Neural cell (in vitro differentiated cells): ENCODE measurements around the gene FAT2. TPM values are rescaled to one million over a fixed set of nuclear protein-coding genes. Genes with fewer than 3 reads are reported as not detected.
"Not testable (repeated sequence)": the region's sequence is repeated elsewhere in the genome, so short reads cannot be mapped to it uniquely, and the experiment has no call there.

Experiments
- H2AFZ ChIP-seq: fragments of 200-600, 300-800 bp; sonication (generic), shearing (Covaris generic); 2 replicates; pipeline ENCODE4 v1.6.0; 2014; ENCODE audit warnings: low read depth, mild to moderate bottlenecking, antibody characterized with exemption, low read length, moderate library complexity
- H3F3A ChIP-seq: fragments of 200-600 bp; shearing (Covaris generic); 2 replicates; pipeline ENCODE4 v1.6.1; 2016; ENCODE audit warnings: mild to moderate bottlenecking, moderate library complexity, mixed read lengths, antibody characterized with exemption, low read length; ENCODE audit not compliant: insufficient read depth, poor library complexity, severe bottlenecking
- H3K27ac ChIP-seq: fragments of 200-600, 300-800 bp; sonication (generic), shearing (Covaris generic); 2 replicates; pipeline ENCODE4 v1.5.1; 2014; ENCODE audit warnings: mild to moderate bottlenecking, low read length, moderate library complexity
- H3K27me3 ChIP-seq: fragments of 300-800, 200-600 bp; sonication (generic), shearing (Covaris generic); 2 replicates; pipeline ENCODE4 v1.6.0; 2014; ENCODE audit warnings: mild to moderate bottlenecking, low read depth, low read length, moderate library complexity; ENCODE audit not compliant: insufficient read depth
- H3K36me3 ChIP-seq: fragments of 300-800, 200-600 bp; sonication (generic), shearing (Covaris generic); 2 replicates; pipeline ENCODE4 v1.5.1; 2014; ENCODE audit warnings: mild to moderate bottlenecking, antibody characterized with exemption, low read length, moderate library complexity; ENCODE audit not compliant: insufficient read depth
- H3K4me2 ChIP-seq: fragments of 300-800, 200-600 bp; sonication (generic), shearing (Covaris generic); 2 replicates; pipeline ENCODE4 v1.6.0; 2014; ENCODE audit warnings: mild to moderate bottlenecking, low read length
- H3K4me3 ChIP-seq: fragments of 300-800, 200-600 bp; sonication (generic), shearing (Covaris generic); 2 replicates; pipeline ENCODE4 v1.5.1; 2014; ENCODE audit warnings: mild to moderate bottlenecking, low read length, moderate library complexity
- H3K79me2 ChIP-seq: fragments of 200-600 bp; shearing (Covaris generic); replicated peaks from 2 replicates; pipeline ENCODE4 v1.6.0; 2014; ENCODE audit warnings: mild to moderate bottlenecking, low read length, moderate library complexity; ENCODE audit not compliant: insufficient read depth
- H3K9ac ChIP-seq: fragments of 300-800, 200-600 bp; sonication (generic), shearing (Covaris generic); 2 replicates; pipeline ENCODE4 v1.6.1; 2016; ENCODE audit warnings: mild to moderate bottlenecking, low read length, mixed read lengths
- H3K9me2 ChIP-seq: fragments of 200-600 bp; shearing (Covaris generic); 2 replicates; pipeline ENCODE4 v1.6.1; 2016; ENCODE audit warnings: mild to moderate bottlenecking, low read length, mixed read lengths; ENCODE audit not compliant: insufficient read depth
- H3K9me3 ChIP-seq: fragments of 200-600, 300-800 bp; sonication (generic), shearing (Covaris generic); 2 replicates; pipeline ENCODE4 v1.6.1; 2016; ENCODE audit warnings: mild to moderate bottlenecking, mixed run types, low read length, moderate library complexity, mixed read lengths
- H4K20me1 ChIP-seq: fragments of 200-600 bp; shearing (Covaris generic); 2 replicates; pipeline ENCODE4 v1.6.1; 2016; ENCODE audit warnings: mild to moderate bottlenecking, mixed run types; ENCODE audit not compliant: insufficient read depth
- EP300 ChIP-seq: fragments of 450-650 bp; conservative IDR thresholded peaks from 2 replicates; pipeline ENCODE4 v1.6.1; 2014; ENCODE audit warnings: antibody characterized with exemption, mild to moderate bottlenecking, moderate library complexity; ENCODE audit not compliant: poor library complexity, severe bottlenecking
- EZH2 ChIP-seq: fragments of 200-600, 300-800 bp; shearing (Covaris generic), sonication (generic); IDR thresholded peaks from 2 replicates; pipeline ENCODE4 v1.6.1; 2014; ENCODE audit warnings: antibody characterized with exemption, low read length, borderline replicate concordance, mild to moderate bottlenecking; ENCODE audit not compliant: insufficient read depth, poor library complexity, severe bottlenecking
- MXI1 ChIP-seq: fragments of 450-650 bp; conservative IDR thresholded peaks from 2 replicates; pipeline ENCODE4 v1.6.1; 2014; ENCODE audit warnings: antibody characterized with exemption, mild to moderate bottlenecking; ENCODE audit not compliant: poor library complexity, severe bottlenecking
- POLR2AphosphoS5 ChIP-seq: IDR thresholded peaks from 2 replicates; pipeline ENCODE4 v1.6.1; 2012
- RAD21 ChIP-seq: fragments of 450-650 bp; conservative IDR thresholded peaks from 2 replicates; pipeline ENCODE4 v1.6.1; 2014; ENCODE audit warnings: antibody characterized with exemption, mild to moderate bottlenecking, moderate library complexity
- SMC3 ChIP-seq: fragments of 450-650 bp; conservative IDR thresholded peaks from 2 replicates; pipeline ENCODE4 v1.6.1; 2014; ENCODE audit warnings: antibody characterized with exemption, mild to moderate bottlenecking, moderate library complexity; ENCODE audit not compliant: poor library complexity
- TAF1 ChIP-seq: IDR thresholded peaks from 2 replicates; pipeline ENCODE4 v1.6.1; 2012; ENCODE audit warnings: low read depth
- polyA plus RNA-seq: library from polyadenylated mRNA; depleted of rRNA; stranded (reverse); fragments of >200 nt; gene quantifications from 2 replicates; pipeline ENCODE4 v1.2.3, GENCODE V29; 2014
- TF ChIP-seq, protein P1 (sequence below): fragments of 450-650 bp; IDR thresholded peaks from 2 replicates; pipeline ENCODE4 v1.5.1; 2014; ENCODE audit warnings: antibody characterized with exemption, mild to moderate bottlenecking, moderate library complexity; ENCODE audit not compliant: poor library complexity, severe bottlenecking
- TF ChIP-seq, protein P2 (sequence below): IDR thresholded peaks from 2 replicates; pipeline ENCODE4 v1.6.1; 2012; ENCODE audit warnings: borderline replicate concordance

The FAT2 gene
- polyA plus RNA-seq, 1 donor from 2014 or later: not detected

DNA sequence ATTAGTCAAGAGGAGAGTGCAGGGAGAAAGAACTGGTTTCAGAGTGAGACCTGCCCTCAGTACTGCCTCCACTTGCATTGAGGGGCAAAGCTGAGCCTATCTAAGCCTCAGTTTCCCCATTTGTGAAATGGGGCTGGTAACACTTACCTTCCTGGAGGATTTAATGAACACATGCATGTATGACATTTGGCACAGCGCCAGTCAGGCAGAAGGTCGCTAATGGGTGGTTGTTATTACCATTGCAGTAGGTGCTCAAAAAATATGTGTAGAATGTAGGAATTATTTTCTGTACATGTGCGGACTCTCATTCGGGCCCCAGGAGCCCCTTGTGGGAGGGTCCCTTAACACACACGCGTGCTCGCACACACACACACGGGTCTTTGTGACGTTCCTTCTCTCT lies 10.9 kb downstream of the FAT2 start:
- Histone ChIP-seq H3K27ac (no peak overlapping the region), H3K4me3 (no peak overlapping the region), H2AFZ (no peak overlapping the region), H3K9ac (no peak overlapping the region), H3K4me2 (no peak overlapping the region), H3F3A (no peaks in the 10 kb centered on the region), H3K36me3 (no peaks in the 10 kb centered on the region), H3K79me2 (no peaks in the 10 kb centered on the region), H4K20me1 (no peaks in the 10 kb centered on the region), H3K27me3 (no peaks in the 10 kb centered on the region), H3K9me3 (no peaks in the 10 kb centered on the region), H3K9me2 (no peaks in the 10 kb centered on the region)
- no peak for TF ChIP-seq POLR2AphosphoS5
- no peak for TF ChIP-seq EZH2
- TF ChIP-seq, protein P1, sequence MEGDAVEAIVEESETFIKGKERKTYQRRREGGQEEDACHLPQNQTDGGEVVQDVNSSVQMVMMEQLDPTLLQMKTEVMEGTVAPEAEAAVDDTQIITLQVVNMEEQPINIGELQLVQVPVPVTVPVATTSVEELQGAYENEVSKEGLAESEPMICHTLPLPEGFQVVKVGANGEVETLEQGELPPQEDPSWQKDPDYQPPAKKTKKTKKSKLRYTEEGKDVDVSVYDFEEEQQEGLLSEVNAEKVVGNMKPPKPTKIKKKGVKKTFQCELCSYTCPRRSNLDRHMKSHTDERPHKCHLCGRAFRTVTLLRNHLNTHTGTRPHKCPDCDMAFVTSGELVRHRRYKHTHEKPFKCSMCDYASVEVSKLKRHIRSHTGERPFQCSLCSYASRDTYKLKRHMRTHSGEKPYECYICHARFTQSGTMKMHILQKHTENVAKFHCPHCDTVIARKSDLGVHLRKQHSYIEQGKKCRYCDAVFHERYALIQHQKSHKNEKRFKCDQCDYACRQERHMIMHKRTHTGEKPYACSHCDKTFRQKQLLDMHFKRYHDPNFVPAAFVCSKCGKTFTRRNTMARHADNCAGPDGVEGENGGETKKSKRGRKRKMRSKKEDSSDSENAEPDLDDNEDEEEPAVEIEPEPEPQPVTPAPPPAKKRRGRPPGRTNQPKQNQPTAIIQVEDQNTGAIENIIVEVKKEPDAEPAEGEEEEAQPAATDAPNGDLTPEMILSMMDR: no peak
- no peak for TF ChIP-seq RAD21
- TF ChIP-seq TAF1: no peak
- no peak for TF ChIP-seq SMC3
- no peak for TF ChIP-seq EP300
- no peak for TF ChIP-seq MXI1
- TF ChIP-seq, protein P2, sequence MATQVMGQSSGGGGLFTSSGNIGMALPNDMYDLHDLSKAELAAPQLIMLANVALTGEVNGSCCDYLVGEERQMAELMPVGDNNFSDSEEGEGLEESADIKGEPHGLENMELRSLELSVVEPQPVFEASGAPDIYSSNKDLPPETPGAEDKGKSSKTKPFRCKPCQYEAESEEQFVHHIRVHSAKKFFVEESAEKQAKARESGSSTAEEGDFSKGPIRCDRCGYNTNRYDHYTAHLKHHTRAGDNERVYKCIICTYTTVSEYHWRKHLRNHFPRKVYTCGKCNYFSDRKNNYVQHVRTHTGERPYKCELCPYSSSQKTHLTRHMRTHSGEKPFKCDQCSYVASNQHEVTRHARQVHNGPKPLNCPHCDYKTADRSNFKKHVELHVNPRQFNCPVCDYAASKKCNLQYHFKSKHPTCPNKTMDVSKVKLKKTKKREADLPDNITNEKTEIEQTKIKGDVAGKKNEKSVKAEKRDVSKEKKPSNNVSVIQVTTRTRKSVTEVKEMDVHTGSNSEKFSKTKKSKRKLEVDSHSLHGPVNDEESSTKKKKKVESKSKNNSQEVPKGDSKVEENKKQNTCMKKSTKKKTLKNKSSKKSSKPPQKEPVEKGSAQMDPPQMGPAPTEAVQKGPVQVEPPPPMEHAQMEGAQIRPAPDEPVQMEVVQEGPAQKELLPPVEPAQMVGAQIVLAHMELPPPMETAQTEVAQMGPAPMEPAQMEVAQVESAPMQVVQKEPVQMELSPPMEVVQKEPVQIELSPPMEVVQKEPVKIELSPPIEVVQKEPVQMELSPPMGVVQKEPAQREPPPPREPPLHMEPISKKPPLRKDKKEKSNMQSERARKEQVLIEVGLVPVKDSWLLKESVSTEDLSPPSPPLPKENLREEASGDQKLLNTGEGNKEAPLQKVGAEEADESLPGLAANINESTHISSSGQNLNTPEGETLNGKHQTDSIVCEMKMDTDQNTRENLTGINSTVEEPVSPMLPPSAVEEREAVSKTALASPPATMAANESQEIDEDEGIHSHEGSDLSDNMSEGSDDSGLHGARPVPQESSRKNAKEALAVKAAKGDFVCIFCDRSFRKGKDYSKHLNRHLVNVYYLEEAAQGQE: no peak

DNA sequence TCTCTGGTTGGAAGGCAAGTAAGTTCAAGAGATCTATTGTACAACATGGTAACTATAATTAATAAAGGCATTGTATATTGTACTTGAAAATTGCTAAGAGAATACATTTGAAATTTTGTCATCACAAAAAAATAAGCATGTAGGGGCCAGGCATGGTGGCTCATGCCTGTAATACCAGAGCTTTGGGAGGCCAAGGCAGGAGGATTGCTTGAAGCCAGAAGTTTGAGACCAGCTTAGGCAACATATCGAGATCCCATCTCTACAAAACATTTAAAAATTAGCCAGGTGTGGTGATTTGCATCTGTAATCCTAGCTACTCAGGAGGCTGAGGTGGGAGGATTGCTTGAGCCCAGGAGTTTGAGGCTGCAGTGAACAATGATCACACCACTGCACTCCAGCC lies 12.0 kb downstream of the FAT2 start:
- not testable (repeated sequence) for H3K4me2 ChIP-seq, H2AFZ ChIP-seq, H3K27ac ChIP-seq, H3K9me2 ChIP-seq, H4K20me1 ChIP-seq, H3K9ac ChIP-seq, H3K27me3 ChIP-seq, H3K9me3 ChIP-seq, H3K36me3 ChIP-seq, H3K4me3 ChIP-seq, H3K79me2 ChIP-seq, H3F3A ChIP-seq

DNA sequence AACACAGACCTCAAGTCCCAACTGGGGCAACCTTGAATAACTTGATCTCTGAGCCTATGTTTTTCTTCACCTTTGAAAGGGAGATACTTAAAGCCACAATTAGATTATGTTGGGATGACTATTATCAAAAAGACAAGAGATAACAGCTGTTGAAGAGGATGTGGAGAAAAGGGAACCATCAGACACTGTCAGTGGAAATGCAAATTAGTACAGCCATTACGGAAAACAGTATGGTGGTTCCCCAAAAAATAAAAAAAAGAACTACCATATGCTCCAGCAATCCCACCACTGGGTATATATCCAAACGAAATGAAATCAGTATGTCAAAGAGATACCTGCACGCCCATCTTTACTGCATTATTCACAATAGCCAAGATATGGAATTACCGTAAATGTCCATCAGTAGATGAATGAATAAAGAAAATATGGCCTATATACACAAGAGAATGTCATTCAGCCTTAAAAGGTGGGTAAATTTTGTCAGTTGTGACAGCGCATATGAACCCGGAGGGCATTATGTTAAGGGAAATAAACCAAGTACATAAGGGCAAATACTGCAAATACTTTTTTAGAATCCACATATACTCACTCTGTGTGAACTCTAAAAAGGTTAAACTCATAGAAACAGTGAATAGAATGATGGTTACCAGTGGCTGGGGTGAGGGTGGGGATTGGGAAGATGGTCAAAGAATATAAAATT lies 12.7 kb downstream of the FAT2 start:
- H3K9ac ChIP-seq: no peak overlapping the region
- TF ChIP-seq, protein P1: no peak
- TF ChIP-seq, protein P2: no peak
- no peaks in the 10 kb centered on the region for H4K20me1 ChIP-seq
- H3K9me3 ChIP-seq: no peaks in the 10 kb centered on the region
- H3K27ac ChIP-seq: no peak overlapping the region
- H2AFZ ChIP-seq: no peak overlapping the region
- no peak overlapping the region for H3K4me3 ChIP-seq
- no peak overlapping the region for H3K4me2 ChIP-seq
- H3K36me3 ChIP-seq: no peaks in the 10 kb centered on the region
- H3K9me2 ChIP-seq: no peaks in the 10 kb centered on the region
- H3F3A ChIP-seq: no peaks in the 10 kb centered on the region
- H3K79me2 ChIP-seq: no peaks in the 10 kb centered on the region
- no peaks in the 10 kb centered on the region for H3K27me3 ChIP-seq
